GM12891 (cell line): ENCODE measurements around the gene TMEM132D.

Source experiments
- PAX5 ChIP-seq: IDR thresholded peaks from 2 replicates; pipeline ENCODE4 v1.6.1; 2011; ENCODE audit warnings: low read length, moderate library complexity, mild to moderate bottlenecking; ENCODE audit not compliant: insufficient read depth, severe bottlenecking
- POLR2A ChIP-seq: IDR thresholded peaks from 2 replicates; pipeline ENCODE4 v1.6.1; 2011; ENCODE audit warnings: low read depth, low read length, control low read depth
- POLR2AphosphoS5 ChIP-seq: IDR thresholded peaks from 2 replicates; pipeline ENCODE4 v1.6.1; 2011; ENCODE audit warnings: low read depth, low read length, control low read depth
- POU2F2 ChIP-seq: IDR thresholded peaks from 2 replicates; pipeline ENCODE4 v1.6.1; 2011; ENCODE audit warnings: low read depth, mild to moderate bottlenecking, control low read depth, low read length, moderate library complexity
- SPI1 ChIP-seq: IDR thresholded peaks from 2 replicates; pipeline ENCODE4 v1.6.1; 2011; ENCODE audit warnings: low read depth, low read length, control low read depth
- TAF1 ChIP-seq: IDR thresholded peaks from 2 replicates; pipeline ENCODE4 v1.6.1; 2011; ENCODE audit warnings: low read depth, low read length, control low read depth

DNA sequence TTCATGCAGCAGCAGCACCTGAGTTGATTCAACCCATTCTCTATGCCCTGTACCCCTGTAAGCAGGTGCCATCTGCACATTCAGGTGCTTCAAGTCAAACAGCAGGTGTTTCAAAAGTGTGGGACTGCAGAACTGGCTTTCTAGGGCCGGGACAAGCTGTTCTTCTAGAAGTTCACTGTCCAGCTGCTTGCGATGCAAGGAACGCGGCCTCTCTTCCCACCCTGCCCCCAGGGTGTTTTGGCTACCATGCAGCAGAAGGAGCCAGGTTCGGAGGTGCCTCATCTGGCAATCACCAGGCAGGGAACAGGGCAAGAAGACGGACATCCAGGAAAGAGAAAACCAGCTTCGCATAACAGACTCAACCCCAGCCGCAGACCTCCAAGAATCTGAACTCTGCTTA is 35.2 kb downstream of the TMEM132D start:
- TF ChIP-seq POLR2A (no peak), POLR2AphosphoS5 (no peak), SPI1 (no peak), POU2F2 (no peak), TAF1 (no peak), PAX5 (no peak)
